GM21360 (cell line): ENCODE measurements around the gene ARMH4.

Source experiments
- ATAC-seq: cut with Tn5 transposase; IDR thresholded peaks from one replicate; pipeline ENCODE4 v1.9.1; 2021; ENCODE audit warnings: mild to moderate bottlenecking, moderate library complexity; ENCODE audit not compliant: unreplicated experiment

The ARMH4 gene

GRCh38 chr14:58104808-58105207 lies 47.2 kb downstream of the ARMH4 start:
- no peak for ATAC-seq

DNA sequence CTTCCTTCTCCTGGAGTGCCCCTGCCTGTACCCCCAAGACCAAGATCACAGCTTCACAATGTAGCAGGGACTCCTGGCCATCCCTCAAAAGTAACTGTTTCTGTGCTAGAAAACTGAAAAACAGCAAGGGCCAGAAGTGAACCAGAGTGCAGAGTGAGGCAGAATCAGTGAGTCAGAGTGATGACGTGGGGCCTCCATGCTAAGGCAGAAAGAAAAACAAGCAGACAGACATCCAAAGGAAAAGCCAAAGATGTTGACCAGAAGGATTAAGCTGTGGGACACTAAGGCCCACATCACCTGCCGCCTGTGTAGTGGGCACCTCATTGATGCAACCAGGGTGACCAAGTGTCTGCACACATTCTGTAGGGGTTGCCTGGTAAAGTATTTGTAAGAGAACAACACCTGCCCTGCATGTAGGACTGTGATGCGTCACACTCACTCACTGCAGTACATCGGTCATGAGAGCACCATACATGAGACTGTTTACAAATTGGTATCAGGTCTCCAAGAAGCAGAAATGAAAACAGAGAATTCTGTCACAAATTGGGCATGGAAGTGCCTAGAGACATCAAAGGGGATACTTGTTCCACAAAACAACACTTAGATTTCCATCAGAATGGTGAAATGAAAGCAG lies 51.2 kb downstream of the ARMH4 start:
- ATAC-seq, result no peak

DNA sequence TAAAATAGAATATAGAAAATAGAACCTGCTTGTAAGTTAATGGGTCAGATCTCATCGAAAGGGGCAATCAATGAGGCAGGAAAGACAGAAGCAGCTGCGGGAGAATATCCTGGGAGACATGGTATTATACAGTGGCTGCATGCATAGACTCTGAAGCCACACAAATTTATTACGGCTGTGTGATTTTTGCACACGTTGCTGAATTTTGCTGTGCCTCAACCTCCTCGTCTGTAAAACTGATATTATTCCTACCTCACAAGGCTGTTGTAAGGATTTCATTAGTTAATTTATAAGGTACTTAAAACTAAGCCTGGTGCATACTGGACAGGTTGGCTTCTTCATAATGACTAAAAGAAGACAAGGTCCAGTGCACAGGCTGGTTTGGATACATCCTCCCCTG lies 52.3 kb downstream of the ARMH4 start:
- no peak for ATAC-seq

GRCh38 chr14:58098507-58098906 lies 53.5 kb downstream of the ARMH4 start:
- no peak for ATAC-seq

- no peak for ATAC-seq
Observed at GRCh38 chr14:58096731-58097130, 55.3 kb downstream of the ARMH4 start.

DNA sequence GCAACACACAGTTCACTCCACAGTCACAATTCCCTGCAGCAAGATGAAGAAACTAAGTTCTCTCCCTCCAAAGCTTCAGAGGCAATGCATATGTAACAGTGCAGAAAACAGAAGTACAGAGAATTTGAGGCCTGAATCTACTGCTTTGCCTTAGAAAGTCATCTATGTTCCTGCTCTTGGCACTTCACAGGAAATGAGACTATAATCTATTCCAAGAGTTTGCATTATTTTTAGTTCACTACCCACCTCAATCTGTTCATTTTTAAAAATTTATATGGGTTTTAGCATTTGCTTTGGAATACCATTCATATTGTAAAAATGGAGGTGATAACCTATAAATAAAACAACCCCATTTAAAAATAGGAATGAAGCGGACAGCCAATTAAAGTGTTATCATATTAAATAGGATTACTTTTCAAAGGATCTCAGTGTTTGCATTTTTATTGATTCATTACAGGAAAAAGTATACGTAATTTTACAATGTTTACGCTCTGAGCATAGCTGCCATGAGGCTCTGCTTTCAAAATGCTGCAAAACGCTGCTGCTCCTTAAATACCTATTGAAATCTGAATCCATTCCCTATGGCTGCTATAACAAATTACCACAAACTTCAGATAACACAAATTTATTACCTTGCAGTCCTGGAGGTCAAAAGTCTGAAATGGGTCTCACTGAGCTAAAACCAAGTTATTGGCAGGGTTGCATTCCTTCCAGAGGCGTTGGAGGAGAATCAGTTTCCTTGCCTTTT lies 60.0 kb downstream of the ARMH4 start:
- no peak for ATAC-seq

GRCh38 chr14:58089612-58090011 lies 62.4 kb downstream of the ARMH4 start:
- ATAC-seq, result no peak

DNA sequence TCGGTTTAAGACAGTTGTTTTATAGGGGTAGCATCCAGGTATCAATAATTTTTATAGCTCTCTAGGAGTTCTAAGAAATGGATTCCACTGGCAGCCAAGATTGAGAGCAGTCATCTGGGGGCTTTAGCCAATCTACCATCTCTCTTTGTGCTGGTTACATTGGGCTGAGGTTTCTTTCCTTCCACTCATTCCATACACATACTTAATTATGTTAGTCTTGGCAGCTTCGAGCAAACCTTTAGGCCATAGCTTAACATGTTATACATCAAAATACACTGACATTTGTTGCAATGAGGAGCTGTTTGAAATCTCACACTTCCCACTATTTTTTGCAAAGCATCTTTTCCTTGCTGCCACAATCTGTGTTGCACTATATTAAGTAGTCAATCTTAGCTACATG lies 63.1 kb downstream of the ARMH4 start:
- ATAC-seq, result no peak

GRCh38 chr14:58085877-58086276 lies 66.1 kb downstream of the ARMH4 start:
- no peak for ATAC-seq

DNA sequence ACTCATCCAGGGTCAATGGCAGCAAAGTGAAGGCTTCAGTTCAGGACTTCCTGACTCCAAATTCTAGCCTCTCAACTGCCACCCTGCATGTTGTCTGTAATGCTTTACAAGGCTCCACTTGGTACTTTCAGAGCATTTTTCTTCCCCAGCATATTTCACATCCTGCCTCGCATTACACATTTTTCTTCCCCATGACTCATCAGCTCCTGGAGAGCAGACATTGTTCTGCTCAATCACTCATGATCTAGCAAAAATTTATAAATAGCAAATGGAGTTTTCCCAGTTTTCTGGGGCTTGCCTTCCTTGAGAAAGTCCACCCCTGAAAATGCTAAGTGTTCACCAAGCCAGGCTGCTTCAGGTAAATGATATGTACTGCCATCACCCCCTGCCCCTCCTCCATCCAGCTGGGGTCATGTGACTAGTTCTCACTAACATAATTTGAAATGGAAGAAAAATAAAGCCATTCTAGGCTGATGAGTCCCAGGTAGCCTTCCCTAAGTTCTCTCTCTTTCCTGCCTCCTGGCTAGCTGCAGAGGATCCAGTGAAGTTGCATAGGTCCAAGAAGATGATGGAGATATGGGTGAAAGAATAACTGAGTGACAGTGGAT lies 69.4 kb downstream of the ARMH4 start:
- ATAC-seq, result no peak

DNA sequence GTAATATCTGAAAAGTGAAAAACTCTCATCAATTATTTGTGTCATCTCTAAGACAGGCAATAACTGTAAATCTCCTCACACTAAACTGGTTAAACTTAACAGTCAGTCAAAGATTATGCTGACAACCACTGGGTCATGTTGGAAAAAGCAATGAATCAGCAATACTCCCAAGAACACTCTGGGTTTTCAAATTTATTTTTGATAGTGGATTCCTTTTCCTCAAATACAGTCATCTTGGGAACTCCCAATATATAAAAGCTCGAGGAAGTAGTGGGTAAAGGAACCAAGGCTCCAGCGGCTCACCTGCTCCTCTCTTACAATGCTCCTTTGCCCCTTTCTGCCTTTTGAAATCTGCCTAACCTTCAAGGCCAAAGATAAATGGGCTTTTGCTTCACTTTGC lies 70.0 kb downstream of the ARMH4 start:
- ATAC-seq, result no peak

- ATAC-seq, result no peak
Observed at GRCh38 chr14:58078471-58078870, 73.5 kb downstream of the ARMH4 start.

- no peak for ATAC-seq
Observed at GRCh38 chr14:58078068-58078467, 73.9 kb downstream of the ARMH4 start.

GRCh38 chr14:58077621-58078020 lies 74.4 kb downstream of the ARMH4 start:
- ATAC-seq, result no peak

DNA sequence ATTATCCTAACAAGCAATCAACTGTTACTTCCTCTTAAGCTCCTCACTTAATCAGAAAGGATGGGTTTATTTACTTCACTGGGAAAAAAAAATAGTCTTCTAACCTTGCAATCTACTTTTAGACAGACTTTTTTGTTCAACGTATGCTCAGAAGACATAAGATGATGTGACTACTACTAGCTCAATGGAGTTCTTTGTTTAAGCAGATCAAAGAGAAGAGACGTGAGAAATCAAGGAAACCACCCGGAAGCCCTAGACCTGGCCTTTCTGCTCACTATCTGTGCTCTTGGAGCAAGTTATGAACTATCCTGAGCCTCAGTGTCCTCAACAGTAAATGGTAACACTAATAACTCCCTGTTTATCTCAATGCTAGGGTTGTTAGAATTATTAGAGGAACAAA lies 78.5 kb downstream of the ARMH4 start:
- ATAC-seq, result no peak

GRCh38 chr14:58072288-58073071 lies 79.5 kb downstream of the ARMH4 start:
- peak; percentile 62 for ATAC-seq

DNA sequence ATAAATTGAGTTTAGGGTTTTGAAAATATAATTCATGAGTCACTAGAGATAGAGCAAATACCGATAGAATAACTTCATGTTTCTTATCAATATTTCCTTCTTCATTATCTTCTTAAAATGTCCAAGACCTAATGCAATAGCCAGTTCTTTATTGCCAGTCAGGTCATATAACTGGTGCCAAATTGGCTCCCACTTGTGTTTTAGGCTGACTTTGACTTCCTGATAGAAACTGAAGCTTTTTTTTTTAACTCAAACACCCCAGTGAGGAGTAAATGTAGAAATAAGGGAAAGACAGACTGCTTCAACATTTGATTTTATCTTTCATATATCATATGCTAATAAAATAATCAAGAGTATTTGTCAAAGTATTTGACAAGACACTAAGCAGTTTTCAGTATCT lies 80.7 kb downstream of the ARMH4 start:
- no peak for ATAC-seq

DNA sequence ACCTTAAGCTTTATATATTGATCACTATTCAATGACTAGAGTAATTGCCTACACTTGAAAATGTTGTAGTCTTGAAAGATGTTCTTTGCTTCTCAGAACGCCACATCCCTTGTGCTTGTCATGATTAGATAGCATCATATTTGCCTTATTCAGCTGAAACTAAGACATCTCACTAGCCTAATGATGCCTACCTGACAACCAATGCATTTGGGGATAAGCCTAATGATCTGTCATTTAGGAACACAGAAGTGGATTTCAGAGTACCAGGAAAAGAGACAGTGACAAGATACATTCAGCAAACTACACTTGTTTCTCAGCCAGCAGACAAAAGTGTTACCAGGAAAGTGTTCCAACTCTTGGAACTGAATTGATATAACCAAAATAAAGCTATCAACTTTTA lies 83.7 kb downstream of the ARMH4 start:
- ATAC-seq, result no peak

DNA sequence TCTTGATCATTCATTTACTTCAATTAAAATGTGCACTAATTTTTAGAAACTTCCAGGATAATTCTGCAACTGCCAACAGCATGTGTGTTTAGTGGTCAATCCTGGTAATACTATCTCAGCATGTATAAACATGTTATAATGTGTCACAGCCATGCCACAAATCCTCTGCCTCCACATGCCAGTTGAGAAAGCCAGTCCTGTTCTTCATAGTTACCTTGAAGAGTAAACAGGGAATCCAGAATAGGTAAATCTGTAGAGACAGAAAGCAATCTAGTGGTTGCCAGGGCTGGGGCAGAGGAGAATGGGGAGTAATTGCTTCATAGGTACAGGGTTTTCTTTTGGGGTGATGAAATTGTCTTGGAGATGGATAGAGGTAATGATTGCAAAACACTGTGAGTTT lies 85.9 kb downstream of the ARMH4 start:
- no peak for ATAC-seq

GRCh38 chr14:58061581-58061980 lies 90.4 kb downstream of the ARMH4 start:
- ATAC-seq, result no peak

DNA sequence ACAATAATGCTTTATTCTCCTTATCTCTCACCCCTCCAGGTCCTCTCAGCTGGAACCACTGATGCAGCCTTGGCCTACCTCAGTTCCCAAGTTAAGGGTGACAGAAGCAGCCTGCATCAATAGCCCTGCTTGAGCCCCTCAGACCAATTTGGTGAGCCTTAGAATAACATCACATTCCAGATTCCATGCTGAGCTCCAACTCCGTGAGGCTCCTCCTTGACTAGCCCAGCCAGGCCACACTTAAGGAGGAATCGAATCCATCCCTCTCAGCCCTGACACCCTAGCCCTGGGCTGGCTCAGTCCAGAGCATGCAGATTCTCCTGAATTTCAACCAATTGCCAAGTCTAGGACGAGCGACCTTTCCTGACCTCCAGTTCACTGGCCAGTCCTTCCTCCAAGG lies 91.1 kb downstream of the ARMH4 start:
- ATAC-seq, result no peak

DNA sequence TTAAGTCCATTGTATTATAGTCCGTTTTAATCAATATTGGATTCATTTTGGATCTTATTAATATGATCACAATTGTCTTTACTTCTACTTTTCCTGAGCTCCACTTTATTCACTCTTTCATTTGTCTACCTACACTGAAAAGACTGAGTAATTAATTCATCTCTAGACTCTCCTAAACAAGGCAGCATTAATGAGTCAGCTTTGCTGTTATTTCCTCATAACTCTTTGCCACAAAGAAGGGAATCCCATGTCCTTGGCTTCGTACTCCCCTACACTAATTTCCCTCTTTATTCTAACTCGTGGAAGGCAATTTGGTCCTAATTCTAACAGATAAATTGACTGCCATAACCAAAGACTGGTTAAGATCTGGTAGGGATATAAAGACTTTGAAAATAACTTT lies 91.9 kb downstream of the ARMH4 start:
- no peak for ATAC-seq
